Measurements from ENCODE around the gene HIRA. TPM values are rescaled to one million over a fixed set of nuclear protein-coding genes. Genes with fewer than 3 reads are reported as not detected.

Gene HIRA
- total RNA-seq, 2 donors from 2014 or later = 15.3 to 21.8 TPM

GRCh38 chr22:19434829-19435580, 3.5 kb upstream of the HIRA start:
- Histone ChIP-seq H3K36me3 (peaks cover 0 to 10% of the 10 kb centered on the region in 2 donors), H3K4me3 (no peak overlapping the region), H3K27me3 (replicated peaks; ENCODE audit: insufficient read depth) (no peaks in the 10 kb centered on the region), H3K27ac (no peak overlapping the region), H3K9me3 (no peaks in the 10 kb centered on the region), H3K4me1 (replicated peaks) (peaks cover 16% of the 10 kb centered on the region)
- intact Hi-C loops (cut with DNase I) = loop anchor here (5.0 kb wide), 1 partner anchor 253 kb away; no protein-coding TSS in a partner anchor
- WGBS = 81% methylated on average over 2 of the region's 2 CpGs
- no peak for TF ChIP-seq CTCF (IDR thresholded peaks at IDR 0.05)
- TF ChIP-seq POLR2A (IDR thresholded peaks at IDR 0.05) = no peak
- TF ChIP-seq POLR2AphosphoS5 (IDR thresholded peaks at IDR 0.05) = no peak
- no peak for DNase-seq (ENCODE audit: low spot score)

DNA sequence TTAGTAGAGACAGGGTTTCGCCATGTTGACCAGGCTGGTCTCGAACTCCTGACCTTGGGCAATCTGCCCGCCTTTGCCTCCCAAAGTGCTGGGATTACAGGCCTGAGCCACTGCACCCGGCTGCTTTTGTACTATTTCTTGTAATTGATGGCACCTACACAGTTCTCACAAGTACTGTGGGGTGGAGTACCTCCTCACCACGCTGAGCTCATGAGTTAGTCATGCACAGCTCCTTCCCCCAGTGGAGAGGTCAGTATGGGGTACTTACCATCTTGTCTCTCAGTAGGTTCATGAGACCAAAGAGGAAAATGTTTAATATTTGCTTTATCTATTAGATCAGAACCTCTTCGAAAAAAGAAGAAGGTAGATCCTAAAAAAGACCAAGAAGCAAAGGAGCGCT, 2.9 kb upstream of the HIRA start:
- H3K4me3 ChIP-seq = no peak overlapping the region
- H3K9me3 ChIP-seq = no peaks in the 10 kb centered on the region
- DNase-seq (ENCODE audit: low spot score) = no peak
- H3K36me3 ChIP-seq = peaks cover 0 to 10% of the 10 kb centered on the region in 2 donors
- no peaks in the 10 kb centered on the region for H3K27me3 ChIP-seq (replicated peaks; ENCODE audit: insufficient read depth)
- intact Hi-C loops (cut with DNase I) = loop anchor here (5.0 kb wide), 1 partner anchor 252 kb away; no protein-coding TSS in a partner anchor
- H3K4me1 ChIP-seq (replicated peaks) = peaks cover 20% of the 10 kb centered on the region
- 95% methylated on average over 7 of the region's 7 CpGs for WGBS
- TF ChIP-seq POLR2A (IDR thresholded peaks at IDR 0.05) (no peak), POLR2AphosphoS5 (IDR thresholded peaks at IDR 0.05) (no peak), CTCF (IDR thresholded peaks at IDR 0.05) (no peak)
- H3K27ac ChIP-seq = no peak overlapping the region

DNA sequence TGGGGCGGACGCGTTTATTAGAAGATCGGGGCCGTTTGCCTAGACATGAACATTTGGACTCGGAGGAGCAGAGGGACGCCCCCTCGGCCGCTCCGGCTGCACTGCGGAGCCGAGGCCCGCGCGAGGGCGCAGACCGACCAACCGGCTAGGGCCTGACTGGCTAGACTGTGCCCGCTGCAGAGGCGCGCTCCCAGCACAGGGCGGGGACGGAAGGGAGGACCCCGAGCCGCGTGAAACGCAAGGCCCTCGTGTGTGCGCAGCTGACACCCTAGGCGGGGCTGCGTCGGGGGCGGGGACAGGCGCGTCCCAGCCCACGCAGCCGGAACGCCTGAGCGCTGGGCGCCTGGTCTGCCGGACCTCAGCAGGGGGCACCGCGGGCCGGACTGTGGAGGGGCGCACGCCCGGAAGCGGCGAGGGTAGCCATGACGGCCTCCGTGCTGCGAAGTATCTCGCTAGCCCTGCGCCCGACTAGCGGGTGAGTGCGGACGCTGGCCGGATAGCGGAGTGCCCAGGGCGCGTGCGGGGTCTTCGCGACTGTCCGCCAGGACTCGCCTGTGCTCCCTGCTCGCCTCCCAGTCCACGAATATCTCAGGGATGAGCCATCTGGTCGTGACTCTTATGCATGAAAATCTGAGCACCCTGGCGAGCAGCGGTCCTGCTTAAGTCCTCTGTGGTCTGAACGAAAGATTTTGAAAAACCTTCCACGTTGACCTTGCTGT, 759 bp upstream of the HIRA start, which contains the start of gene MRPL40:
MRPL40 (plus strand) TSS at position 413 of the 719 bp plus-strand sequence; CDS start at position 423, 10 bp downstream.
- intact Hi-C loops (cut with DNase I) = loop anchor here (5.0 kb wide), 1 partner anchor 250 kb away; no protein-coding TSS in a partner anchor
- Histone ChIP-seq H3K9me3 (no peaks in the 10 kb centered on the region), H3K27ac (peak within 1 kb of the TSS; percentile 89 to 95), H3K4me1 (replicated peaks) (peaks cover 20% of the 10 kb centered on the region), H3K4me3 (peak within 1 kb of the TSS; percentile 59 to 77), H3K27me3 (replicated peaks; ENCODE audit: insufficient read depth) (no peaks in the 10 kb centered on the region), H3K36me3 (peaks cover 0 to 10% of the 10 kb centered on the region in 2 donors)
- WGBS = under 1% methylated on average over 51 of the region's 74 CpGs
- TF ChIP-seq CTCF (IDR thresholded peaks at IDR 0.05) = peak in 3 of 4 experiments; percentile 10 to 40 (median 19)
- peak; percentile 83 for TF ChIP-seq POLR2AphosphoS5 (IDR thresholded peaks at IDR 0.05)
- peak; percentile 83 for TF ChIP-seq POLR2A (IDR thresholded peaks at IDR 0.05)
- DNase-seq (ENCODE audit: low spot score) = peak; percentile 90

- Histone ChIP-seq H3K4me3 (peak overlapping the region; percentile 59 to 77), H3K27me3 (replicated peaks; ENCODE audit: insufficient read depth) (no peaks in the 10 kb centered on the region), H3K27ac (peak overlapping the region; percentile 40 to 45), H3K4me1 (replicated peaks) (peaks cover 20% of the 10 kb centered on the region), H3K9me3 (no peaks in the 10 kb centered on the region), H3K36me3 (peaks cover 0 to 8% of the 10 kb centered on the region in 2 donors)
- no peak for TF ChIP-seq POLR2AphosphoS5 (IDR thresholded peaks at IDR 0.05)
- no peak for TF ChIP-seq CTCF (IDR thresholded peaks at IDR 0.05)
- no peak for TF ChIP-seq POLR2A (IDR thresholded peaks at IDR 0.05)
- intact Hi-C loops (cut with DNase I) = loop anchor here (5.0 kb wide), 1 partner anchor 249 kb away; no protein-coding TSS in a partner anchor
- DNase-seq (ENCODE audit: low spot score) = peak; percentile 12
- under 1% methylated on average over 42 of the region's 53 CpGs for WGBS
Measured at GRCh38 chr22:19430890-19431541, 517 bp downstream of the HIRA start.

Measured in prostate gland (tissue), 2 donors.